Osteoblast (primary cell): ENCODE data around the gene BIRC5. TPM values are rescaled to one million over a fixed set of nuclear protein-coding genes. Genes with fewer than 3 reads are reported as not detected.

Source experiments
- DNase-seq: peaks from one replicate; pipeline ENCODE4 v3.0.0; 2011; ENCODE audit warnings: low spot score, mixed read lengths; ENCODE audit not compliant: insufficient read length; ENCODE audit errors: missing footprints
- H2AFZ ChIP-seq: 2 replicates; pipeline ENCODE4 v1.6.0; 2011; ENCODE audit warnings: mild to moderate bottlenecking, low read length
- H3K27ac ChIP-seq: 2 replicates; pipeline ENCODE4 v1.5.1; 2011; ENCODE audit warnings: mild to moderate bottlenecking, low read depth, low read length, moderate library complexity
- H3K27me3 ChIP-seq: 2 replicates; pipeline ENCODE4 v1.6.0; 2012; ENCODE audit warnings: mild to moderate bottlenecking, control low read depth, inconsistent platforms, low read length, moderate library complexity; ENCODE audit not compliant: insufficient read depth
- H3K36me3 ChIP-seq: 2 replicates; pipeline ENCODE4 v1.5.1; 2011; ENCODE audit warnings: mild to moderate bottlenecking, low read length, control low read depth, moderate library complexity; ENCODE audit not compliant: insufficient read depth
- H3K4me1 ChIP-seq: 2 replicates; pipeline ENCODE4 v1.5.1; 2011; ENCODE audit warnings: mild to moderate bottlenecking, low read length, control low read depth, moderate library complexity; ENCODE audit not compliant: insufficient read depth
- H3K4me2 ChIP-seq: 2 replicates; pipeline ENCODE4 v1.6.0; 2011; ENCODE audit warnings: mild to moderate bottlenecking, low read length; ENCODE audit not compliant: insufficient read depth
- H3K4me3 ChIP-seq: fragments of 200-600 bp; sonication (generic); 3 replicates; pipeline ENCODE4 v1.5.1; 2012; ENCODE audit warnings: mild to moderate bottlenecking, low read length, inconsistent platforms; ENCODE audit not compliant: insufficient read depth
- H3K79me2 ChIP-seq: 2 replicates; pipeline ENCODE4 v1.6.0; 2012; ENCODE audit warnings: mild to moderate bottlenecking, low read length, control low read depth, inconsistent platforms; ENCODE audit not compliant: insufficient read depth
- H3K9me3 ChIP-seq: 2 replicates; pipeline ENCODE4 v1.5.1; 2011; ENCODE audit warnings: low read depth, low read length, control low read depth
- H4K20me1 ChIP-seq: 2 replicates; pipeline ENCODE4 v1.6.0; 2012; ENCODE audit warnings: mild to moderate bottlenecking, low read length, control low read depth; ENCODE audit not compliant: insufficient read depth
- total RNA-seq: library from RNA; depleted of rRNA; stranded (reverse); fragments of >200 nt; gene quantifications from 2 replicates; pipeline ENCODE4 v1.2.3, GENCODE V29; 2012
- TF ChIP-seq, protein P1 (sequence below): IDR thresholded peaks from 2 replicates; pipeline ENCODE4 v1.5.1; 2011; ENCODE audit warnings: mild to moderate bottlenecking, low read depth, low read length, moderate library complexity; ENCODE audit errors: extremely low read depth

Gene BIRC5
- total RNA-seq, 1 donor, result 8.0 TPM

- Histone ChIP-seq H3K79me2 (peaks cover 11% of the 10 kb centered on the region), H3K27ac (no peak overlapping the region), H2AFZ (no peak overlapping the region), H3K4me3 (no peak overlapping the region), H3K4me1 (peaks cover 6% of the 10 kb centered on the region), H4K20me1 (no peaks in the 10 kb centered on the region), H3K9me3 (no peaks in the 10 kb centered on the region), H3K4me2 (no peak overlapping the region), H3K36me3 (no peaks in the 10 kb centered on the region), H3K27me3 (no peaks in the 10 kb centered on the region)
- DNase-seq, result peak; percentile 30
- TF ChIP-seq, protein P1, sequence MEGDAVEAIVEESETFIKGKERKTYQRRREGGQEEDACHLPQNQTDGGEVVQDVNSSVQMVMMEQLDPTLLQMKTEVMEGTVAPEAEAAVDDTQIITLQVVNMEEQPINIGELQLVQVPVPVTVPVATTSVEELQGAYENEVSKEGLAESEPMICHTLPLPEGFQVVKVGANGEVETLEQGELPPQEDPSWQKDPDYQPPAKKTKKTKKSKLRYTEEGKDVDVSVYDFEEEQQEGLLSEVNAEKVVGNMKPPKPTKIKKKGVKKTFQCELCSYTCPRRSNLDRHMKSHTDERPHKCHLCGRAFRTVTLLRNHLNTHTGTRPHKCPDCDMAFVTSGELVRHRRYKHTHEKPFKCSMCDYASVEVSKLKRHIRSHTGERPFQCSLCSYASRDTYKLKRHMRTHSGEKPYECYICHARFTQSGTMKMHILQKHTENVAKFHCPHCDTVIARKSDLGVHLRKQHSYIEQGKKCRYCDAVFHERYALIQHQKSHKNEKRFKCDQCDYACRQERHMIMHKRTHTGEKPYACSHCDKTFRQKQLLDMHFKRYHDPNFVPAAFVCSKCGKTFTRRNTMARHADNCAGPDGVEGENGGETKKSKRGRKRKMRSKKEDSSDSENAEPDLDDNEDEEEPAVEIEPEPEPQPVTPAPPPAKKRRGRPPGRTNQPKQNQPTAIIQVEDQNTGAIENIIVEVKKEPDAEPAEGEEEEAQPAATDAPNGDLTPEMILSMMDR, result no peak
Measured at GRCh38 chr17:78210111-78210510, 3.9 kb upstream of the BIRC5 start.

GRCh38 chr17:78211032-78211431 is 3.0 kb upstream of the BIRC5 start:
- no peak overlapping the region for H3K27ac ChIP-seq
- DNase-seq, result no peak
- no peaks in the 10 kb centered on the region for H3K9me3 ChIP-seq
- peaks cover 18% of the 10 kb centered on the region for H3K79me2 ChIP-seq
- no peak overlapping the region for H3K4me2 ChIP-seq
- peaks cover 6% of the 10 kb centered on the region for H3K4me1 ChIP-seq
- H3K36me3 ChIP-seq, result no peaks in the 10 kb centered on the region
- TF ChIP-seq, protein P1, result no peak
- H3K4me3 ChIP-seq, result no peak overlapping the region
- no peak overlapping the region for H2AFZ ChIP-seq
- no peaks in the 10 kb centered on the region for H4K20me1 ChIP-seq
- no peaks in the 10 kb centered on the region for H3K27me3 ChIP-seq

GRCh38 chr17:78214706-78215061 is 631 bp downstream of the BIRC5 start:
- H3K27ac ChIP-seq, result peak overlapping the region; percentile 66
- H3K36me3 ChIP-seq, result peaks cover 7% of the 10 kb centered on the region
- peak; percentile 70 for DNase-seq
- no peaks in the 10 kb centered on the region for H4K20me1 ChIP-seq
- peak overlapping the region; percentile 98 for H2AFZ ChIP-seq
- H3K4me3 ChIP-seq, result peak overlapping the region; percentile 91
- no peaks in the 10 kb centered on the region for H3K27me3 ChIP-seq
- peak overlapping the region; percentile 98 for H3K4me2 ChIP-seq
- TF ChIP-seq, protein P1, result no peak
- H3K9me3 ChIP-seq, result no peaks in the 10 kb centered on the region
- H3K79me2 ChIP-seq, result peaks cover 35% of the 10 kb centered on the region
- H3K4me1 ChIP-seq, result peaks cover 6% of the 10 kb centered on the region

GRCh38 chr17:78219396-78220150 is 5.5 kb downstream of the BIRC5 start:
- TF ChIP-seq, protein P1, result no peak
- H2AFZ ChIP-seq, result peak overlapping the region; percentile 67
- H3K4me3 ChIP-seq, result no peak overlapping the region
- no peaks in the 10 kb centered on the region for H3K27me3 ChIP-seq
- no peaks in the 10 kb centered on the region for H4K20me1 ChIP-seq
- peaks cover 34% of the 10 kb centered on the region for H3K36me3 ChIP-seq
- peaks cover 35% of the 10 kb centered on the region for H3K79me2 ChIP-seq
- no peak overlapping the region for H3K27ac ChIP-seq
- no peak overlapping the region for H3K4me2 ChIP-seq
- H3K4me1 ChIP-seq, result peaks cover 3% of the 10 kb centered on the region
- DNase-seq, result peak; percentile 66
- no peaks in the 10 kb centered on the region for H3K9me3 ChIP-seq
